ENCODE results near the gene CREB5.

- TF ChIP-seq, protein P1, sequence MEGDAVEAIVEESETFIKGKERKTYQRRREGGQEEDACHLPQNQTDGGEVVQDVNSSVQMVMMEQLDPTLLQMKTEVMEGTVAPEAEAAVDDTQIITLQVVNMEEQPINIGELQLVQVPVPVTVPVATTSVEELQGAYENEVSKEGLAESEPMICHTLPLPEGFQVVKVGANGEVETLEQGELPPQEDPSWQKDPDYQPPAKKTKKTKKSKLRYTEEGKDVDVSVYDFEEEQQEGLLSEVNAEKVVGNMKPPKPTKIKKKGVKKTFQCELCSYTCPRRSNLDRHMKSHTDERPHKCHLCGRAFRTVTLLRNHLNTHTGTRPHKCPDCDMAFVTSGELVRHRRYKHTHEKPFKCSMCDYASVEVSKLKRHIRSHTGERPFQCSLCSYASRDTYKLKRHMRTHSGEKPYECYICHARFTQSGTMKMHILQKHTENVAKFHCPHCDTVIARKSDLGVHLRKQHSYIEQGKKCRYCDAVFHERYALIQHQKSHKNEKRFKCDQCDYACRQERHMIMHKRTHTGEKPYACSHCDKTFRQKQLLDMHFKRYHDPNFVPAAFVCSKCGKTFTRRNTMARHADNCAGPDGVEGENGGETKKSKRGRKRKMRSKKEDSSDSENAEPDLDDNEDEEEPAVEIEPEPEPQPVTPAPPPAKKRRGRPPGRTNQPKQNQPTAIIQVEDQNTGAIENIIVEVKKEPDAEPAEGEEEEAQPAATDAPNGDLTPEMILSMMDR (IDR thresholded peaks at IDR 0.05; ENCODE audit: borderline replicate concordance, extremely low read depth, low read length, poor library complexity, severe bottlenecking), result no peak
- TF ChIP-seq EZH2 (IDR thresholded peaks at IDR 0.05; ENCODE audit: borderline replicate concordance, low read depth, low read length, severe bottlenecking), result no peak
Observed at GRCh38 chr7:28414453-28414852, 2.1 kb downstream of the CREB5 start.

All from DND-41 (cell line).